ENCODE data around the gene KRT31.

KRT31 gene

GRCh38 chr17:41415411-41415810, 18.0 kb upstream of the KRT31 start:
- TF ChIP-seq, protein P1, sequence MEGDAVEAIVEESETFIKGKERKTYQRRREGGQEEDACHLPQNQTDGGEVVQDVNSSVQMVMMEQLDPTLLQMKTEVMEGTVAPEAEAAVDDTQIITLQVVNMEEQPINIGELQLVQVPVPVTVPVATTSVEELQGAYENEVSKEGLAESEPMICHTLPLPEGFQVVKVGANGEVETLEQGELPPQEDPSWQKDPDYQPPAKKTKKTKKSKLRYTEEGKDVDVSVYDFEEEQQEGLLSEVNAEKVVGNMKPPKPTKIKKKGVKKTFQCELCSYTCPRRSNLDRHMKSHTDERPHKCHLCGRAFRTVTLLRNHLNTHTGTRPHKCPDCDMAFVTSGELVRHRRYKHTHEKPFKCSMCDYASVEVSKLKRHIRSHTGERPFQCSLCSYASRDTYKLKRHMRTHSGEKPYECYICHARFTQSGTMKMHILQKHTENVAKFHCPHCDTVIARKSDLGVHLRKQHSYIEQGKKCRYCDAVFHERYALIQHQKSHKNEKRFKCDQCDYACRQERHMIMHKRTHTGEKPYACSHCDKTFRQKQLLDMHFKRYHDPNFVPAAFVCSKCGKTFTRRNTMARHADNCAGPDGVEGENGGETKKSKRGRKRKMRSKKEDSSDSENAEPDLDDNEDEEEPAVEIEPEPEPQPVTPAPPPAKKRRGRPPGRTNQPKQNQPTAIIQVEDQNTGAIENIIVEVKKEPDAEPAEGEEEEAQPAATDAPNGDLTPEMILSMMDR (IDR thresholded peaks at IDR 0.05; ENCODE audit: low read depth, low read length, missing control alignments): no peak
- H3K4me3 ChIP-seq (ENCODE audit: low read depth, low read length): no peak overlapping the region
- no peak for DNase-seq (ENCODE audit: low read depth)
- in situ Hi-C loops (cut with HindIII; ENCODE audit: low sequenced_read_pairs): no loop called here

GRCh38 chr17:41413982-41414381, 16.6 kb upstream of the KRT31 start:
- no peak for DNase-seq (ENCODE audit: low read depth)
- in situ Hi-C loops (cut with HindIII; ENCODE audit: low sequenced_read_pairs): no loop called here
- H3K4me3 ChIP-seq (ENCODE audit: low read depth, low read length): no peak overlapping the region
- TF ChIP-seq, protein P1 (IDR thresholded peaks at IDR 0.05; ENCODE audit: low read depth, low read length, missing control alignments): no peak

- in situ Hi-C loops (cut with HindIII; ENCODE audit: low sequenced_read_pairs): no loop called here
- TF ChIP-seq, protein P1 (IDR thresholded peaks at IDR 0.05; ENCODE audit: low read depth, low read length, missing control alignments): no peak
- no peak overlapping the region for H3K4me3 ChIP-seq (ENCODE audit: low read depth, low read length)
- peak; percentile 37 for DNase-seq (ENCODE audit: low read depth)
Measured at GRCh38 chr17:41413353-41413957, 16.0 kb upstream of the KRT31 start.

DNA sequence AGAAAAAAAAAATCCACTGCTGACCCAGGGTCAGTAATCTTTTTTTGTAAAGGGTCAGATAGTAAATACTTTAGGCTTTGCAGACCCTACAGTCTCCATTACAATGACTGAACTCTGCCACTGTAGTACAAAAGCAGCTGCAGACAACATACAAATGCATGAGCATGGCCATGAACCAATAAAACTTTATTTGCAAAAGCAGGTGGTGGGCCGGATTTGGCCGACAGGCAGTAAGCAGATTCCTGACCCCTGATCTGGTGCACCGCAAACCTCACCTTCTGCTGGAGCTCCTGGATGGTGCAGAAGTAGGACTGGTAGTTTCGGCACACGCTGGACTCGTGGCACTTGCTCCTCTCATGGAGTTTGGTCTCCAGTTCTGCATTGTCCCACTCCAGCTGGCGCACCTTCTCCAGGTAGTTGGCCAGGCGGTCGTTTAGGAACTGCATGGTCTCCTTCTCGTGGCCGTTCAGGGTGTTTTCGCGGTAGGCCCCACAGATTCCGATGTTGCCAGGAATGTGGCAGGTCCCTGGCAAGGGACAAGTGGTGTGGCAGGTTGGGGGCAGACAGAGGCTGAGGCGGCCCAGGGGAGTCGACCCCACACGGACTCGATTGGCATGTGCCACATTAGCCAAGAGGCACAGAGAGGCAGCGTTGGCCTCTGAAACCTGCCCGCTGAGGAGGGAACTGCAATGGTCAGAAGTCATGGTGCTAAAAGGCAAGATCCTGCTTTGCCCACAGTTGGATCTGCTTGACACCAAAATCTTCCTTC, 13.8 kb upstream of the KRT31 start:
- no peak for DNase-seq (ENCODE audit: low read depth)
- TF ChIP-seq, protein P1 (IDR thresholded peaks at IDR 0.05; ENCODE audit: low read depth, low read length, missing control alignments): no peak
- in situ Hi-C loops (cut with HindIII; ENCODE audit: low sequenced_read_pairs): no loop called here

DNA sequence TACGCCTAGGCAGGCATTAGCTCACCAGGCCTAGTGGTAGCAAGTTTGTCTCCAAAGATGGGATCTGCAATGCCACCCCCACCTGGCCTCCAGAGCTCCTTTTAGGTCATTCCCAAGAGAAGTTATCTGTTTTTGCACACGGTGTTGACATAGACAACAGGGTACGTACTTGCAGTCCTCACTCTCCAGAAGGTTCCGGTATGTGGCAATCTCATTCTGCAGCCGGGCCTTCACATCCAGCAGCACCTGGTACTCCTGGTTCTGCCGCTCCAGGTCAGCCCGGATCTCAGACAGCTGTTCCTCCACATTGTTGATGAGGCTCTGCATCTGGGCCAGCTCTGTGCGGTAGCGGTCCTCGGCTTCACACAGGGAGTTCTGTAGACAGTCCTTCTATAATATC, 9.8 kb upstream of the KRT31 start:
- TF ChIP-seq, protein P1 (IDR thresholded peaks at IDR 0.05; ENCODE audit: low read depth, low read length, missing control alignments): no peak
- DNase-seq (ENCODE audit: low read depth): no peak
- no peak overlapping the region for H3K4me3 ChIP-seq (ENCODE audit: low read depth, low read length)
- in situ Hi-C loops (cut with HindIII; ENCODE audit: low sequenced_read_pairs): no loop called here

More for the DNA sequence above, 13.8 kb upstream of the KRT31 start:
- H3K4me3 ChIP-seq (ENCODE audit: low read depth, low read length): no peak overlapping the region

DNA sequence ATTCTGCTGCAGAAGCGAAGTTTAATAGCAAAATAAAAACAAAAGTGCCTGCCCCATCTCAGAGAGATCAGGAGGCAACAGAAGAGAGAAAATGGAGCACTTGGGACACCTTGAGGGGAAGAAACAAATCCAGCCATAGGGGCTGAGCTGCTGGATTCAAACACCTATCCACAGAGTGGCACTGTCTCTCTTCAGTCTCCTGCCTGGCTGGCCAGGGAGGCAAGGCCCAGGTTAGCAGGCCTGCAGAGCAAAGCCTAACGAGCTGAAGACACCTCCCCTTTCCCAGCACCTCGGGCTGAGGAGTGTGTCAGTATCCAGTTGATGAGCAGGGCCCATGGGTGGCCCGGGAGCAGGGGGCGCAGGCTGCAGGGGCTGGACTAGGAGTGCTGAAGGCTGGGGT, 8.8 kb upstream of the KRT31 start:
- in situ Hi-C loops (cut with HindIII; ENCODE audit: low sequenced_read_pairs): no loop called here
- H3K4me3 ChIP-seq (ENCODE audit: low read depth, low read length): no peak overlapping the region
- no peak for DNase-seq (ENCODE audit: low read depth)
- TF ChIP-seq, protein P1 (IDR thresholded peaks at IDR 0.05; ENCODE audit: low read depth, low read length, missing control alignments): no peak
